Measurements from ENCODE around the gene PHKG1.

DNA sequence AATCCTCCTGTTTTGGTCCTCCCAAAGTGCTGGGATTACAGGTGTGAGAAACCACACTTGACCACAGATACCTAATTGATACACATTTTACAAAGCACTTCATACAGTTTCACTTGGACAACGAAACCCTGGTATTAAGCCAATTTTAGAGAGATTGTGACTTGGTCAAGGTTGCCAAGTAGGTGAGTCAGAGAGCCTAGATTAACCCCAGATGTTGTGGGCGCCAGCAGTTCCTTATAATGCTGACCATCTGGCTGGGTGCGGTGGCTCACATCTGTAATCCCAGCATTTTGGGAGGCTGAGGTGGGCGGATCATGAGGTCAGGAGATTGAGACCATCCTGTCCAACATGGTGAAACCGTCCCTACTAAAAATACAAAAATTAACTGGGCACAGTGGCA, 4.9 kb upstream of the PHKG1 start:
- TF ChIP-seq, protein P1, sequence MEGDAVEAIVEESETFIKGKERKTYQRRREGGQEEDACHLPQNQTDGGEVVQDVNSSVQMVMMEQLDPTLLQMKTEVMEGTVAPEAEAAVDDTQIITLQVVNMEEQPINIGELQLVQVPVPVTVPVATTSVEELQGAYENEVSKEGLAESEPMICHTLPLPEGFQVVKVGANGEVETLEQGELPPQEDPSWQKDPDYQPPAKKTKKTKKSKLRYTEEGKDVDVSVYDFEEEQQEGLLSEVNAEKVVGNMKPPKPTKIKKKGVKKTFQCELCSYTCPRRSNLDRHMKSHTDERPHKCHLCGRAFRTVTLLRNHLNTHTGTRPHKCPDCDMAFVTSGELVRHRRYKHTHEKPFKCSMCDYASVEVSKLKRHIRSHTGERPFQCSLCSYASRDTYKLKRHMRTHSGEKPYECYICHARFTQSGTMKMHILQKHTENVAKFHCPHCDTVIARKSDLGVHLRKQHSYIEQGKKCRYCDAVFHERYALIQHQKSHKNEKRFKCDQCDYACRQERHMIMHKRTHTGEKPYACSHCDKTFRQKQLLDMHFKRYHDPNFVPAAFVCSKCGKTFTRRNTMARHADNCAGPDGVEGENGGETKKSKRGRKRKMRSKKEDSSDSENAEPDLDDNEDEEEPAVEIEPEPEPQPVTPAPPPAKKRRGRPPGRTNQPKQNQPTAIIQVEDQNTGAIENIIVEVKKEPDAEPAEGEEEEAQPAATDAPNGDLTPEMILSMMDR (conservative IDR thresholded peaks at IDR 0.05), result no peak
- no peak for TF ChIP-seq EZH2 (IDR thresholded peaks at IDR 0.05; ENCODE audit: low read depth)

All from PC-9 (cell line).